M059J (cell line): ENCODE data around the gene ADD1. TPM values are rescaled to one million over a fixed set of nuclear protein-coding genes. Genes with fewer than 3 reads are reported as not detected.

ENCODE experiments used
- DNase-seq: peaks from one replicate; pipeline ENCODE4 v3.0.0-alpha.2; 2012; ENCODE audit warnings: low read depth
- total RNA-seq: library from RNA; depleted of rRNA; stranded (reverse); fragments of >200 nt; shearing (Covaris generic); gene quantifications from 2 replicates; pipeline ENCODE4 v1.2.3, GENCODE V29; 2014

The ADD1 gene
- total RNA-seq, 1 experiment from 2014 or later, result 193 TPM

DNA sequence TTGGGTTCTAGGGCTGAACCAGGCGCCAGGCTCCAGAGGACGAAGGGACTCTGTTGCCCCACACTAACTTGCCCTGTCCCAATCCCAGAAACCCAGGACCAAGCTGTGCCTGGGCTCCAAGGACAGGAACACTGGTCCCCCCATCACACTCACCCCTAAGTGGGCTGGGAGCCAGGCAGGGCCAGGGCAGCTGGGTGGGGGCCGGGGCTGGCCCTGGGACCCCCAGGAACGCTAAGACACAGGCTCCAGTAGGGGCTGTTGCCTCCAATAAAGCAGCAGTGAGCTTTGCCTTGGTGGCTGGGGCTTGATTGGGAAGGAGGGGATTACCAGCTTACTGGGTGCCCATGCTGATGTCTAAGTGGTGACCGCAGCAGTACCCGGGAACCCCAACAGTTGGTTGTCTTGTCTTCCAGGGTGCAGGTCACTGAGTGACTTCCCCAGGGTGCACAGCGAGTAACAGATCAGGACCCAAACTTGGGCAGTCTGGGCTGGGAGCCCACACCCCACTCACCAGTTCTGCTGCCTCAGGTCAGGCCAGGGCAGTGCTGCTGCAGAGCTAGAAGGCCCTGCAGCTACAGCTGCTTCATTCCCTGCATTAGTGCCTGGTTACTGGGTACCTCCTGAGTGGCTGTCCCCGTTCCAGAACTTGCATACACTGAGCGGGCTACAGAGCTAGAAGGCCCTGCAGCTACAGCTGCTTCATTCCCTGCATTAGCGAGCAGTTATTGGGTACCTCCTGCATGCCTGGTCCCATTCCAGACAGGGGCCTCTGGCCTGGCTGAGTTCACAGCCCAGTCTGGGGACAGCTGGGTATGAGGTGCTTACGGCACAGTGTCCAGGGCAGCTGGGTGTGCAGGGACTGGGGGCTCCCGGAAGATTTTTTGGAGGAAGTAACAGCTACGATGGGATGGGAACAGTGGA lies 9.4 kb upstream of the ADD1 start:
- DNase-seq, result no peak

DNA sequence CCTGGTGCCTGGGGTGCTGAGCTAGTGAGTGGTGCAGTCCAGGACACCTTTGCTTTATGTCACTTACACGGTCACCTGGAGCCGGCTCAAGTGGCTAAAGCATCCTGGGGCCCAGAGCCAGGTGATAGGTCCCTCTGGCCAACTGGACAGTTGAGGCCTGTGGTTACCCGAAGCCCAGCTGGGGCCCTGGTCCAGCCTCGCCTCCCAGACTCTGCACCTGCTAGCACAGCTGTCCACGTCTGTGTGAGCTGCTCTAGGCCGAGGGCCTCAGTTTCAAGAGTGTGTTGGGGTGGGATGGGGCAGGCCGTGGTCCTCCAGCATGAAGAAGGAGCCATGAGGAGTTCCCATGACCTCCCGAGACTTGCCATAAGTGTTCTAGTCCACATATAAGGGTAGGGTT lies 7.7 kb upstream of the ADD1 start:
- DNase-seq, result no peak

DNA sequence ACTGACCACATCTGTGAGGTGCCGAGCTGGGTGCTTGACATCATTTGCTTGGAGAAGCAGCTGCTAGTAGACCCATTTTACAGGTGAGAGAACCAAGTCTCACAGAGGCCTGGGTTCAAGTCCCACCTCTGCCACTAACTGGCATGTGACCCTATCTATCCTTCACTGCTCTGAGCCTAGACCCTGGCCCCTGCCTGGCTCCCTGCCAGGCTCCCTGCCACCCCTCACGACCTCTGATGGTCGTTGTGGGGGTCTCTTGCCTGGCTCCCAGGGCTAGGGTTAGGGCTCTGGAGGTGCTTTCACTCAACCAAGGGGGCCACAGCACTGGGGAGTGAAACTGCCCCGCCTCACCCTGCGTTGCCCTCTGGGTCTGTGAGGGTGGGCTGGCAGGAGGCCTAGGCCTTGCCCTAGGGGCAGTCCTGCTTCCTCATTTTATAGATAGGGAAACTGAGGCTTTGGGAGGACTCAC lies 7.2 kb upstream of the ADD1 start:
- DNase-seq, result no peak

DNA sequence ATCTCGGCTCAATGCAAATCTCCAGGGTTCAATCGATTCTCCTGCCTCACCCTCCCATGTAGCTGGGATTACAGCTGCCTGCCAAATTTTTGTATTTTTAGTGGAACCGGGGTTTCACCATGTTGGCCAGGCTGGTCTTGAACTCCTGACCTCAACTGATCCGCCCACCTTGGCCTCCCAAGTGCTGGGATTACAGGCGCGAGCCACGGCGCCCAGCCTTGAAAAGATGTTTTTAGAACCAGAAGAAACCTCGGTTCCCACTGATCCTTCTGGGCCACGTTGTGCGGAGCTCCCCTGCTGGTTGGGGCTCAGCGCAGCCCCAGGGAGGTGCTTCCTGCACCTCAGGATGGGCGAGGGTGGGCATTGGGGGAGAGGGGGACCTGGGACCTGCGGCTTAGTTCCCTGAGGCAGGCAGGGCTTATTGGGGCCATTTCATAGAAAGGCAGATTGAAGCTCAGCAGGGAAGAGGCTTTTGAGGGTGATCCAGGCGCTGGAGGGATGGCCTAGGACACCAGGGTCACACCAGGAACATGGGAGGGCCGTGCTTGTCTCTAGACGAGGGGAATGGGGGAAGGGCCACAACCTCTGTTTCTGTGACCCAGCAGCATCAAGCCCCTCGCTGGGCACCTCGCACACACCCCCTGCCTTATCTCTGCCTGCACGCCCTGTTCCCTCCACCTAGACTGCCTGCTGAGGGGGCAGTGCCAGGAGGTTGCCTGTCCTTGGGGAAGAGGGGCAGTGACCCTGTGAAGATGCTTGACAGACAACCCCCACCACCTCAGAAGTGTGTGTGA lies 6.3 kb upstream of the ADD1 start:
- no peak for DNase-seq

DNA sequence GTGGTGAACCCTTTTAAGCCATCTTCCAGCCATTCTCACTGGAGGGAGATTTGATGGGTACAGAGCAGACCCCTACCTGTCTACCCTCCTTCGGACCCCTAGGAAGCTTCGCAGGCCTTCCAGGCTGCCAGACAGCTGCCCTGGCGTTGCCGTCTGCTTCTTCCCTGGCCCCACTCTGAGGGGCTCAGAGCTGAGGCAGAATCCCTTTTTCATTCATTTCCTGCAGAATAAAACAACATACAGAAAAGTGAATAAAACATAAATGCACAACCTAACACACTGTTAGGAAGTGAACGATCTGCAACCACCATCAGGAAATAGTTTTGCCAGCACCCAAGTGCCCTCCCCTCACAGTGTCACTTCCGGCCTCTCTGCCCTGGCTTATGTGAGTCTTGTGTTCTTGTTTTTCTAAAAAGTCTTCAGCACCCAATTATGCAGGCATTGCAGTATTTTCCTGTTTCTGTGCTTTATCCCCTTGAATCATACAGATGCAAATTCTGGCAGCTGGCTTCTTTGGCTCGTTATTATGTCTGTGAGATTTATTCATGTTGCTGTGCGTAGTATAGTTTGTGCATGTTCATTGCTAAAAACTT lies 5.6 kb upstream of the ADD1 start:
- DNase-seq, result no peak

DNA sequence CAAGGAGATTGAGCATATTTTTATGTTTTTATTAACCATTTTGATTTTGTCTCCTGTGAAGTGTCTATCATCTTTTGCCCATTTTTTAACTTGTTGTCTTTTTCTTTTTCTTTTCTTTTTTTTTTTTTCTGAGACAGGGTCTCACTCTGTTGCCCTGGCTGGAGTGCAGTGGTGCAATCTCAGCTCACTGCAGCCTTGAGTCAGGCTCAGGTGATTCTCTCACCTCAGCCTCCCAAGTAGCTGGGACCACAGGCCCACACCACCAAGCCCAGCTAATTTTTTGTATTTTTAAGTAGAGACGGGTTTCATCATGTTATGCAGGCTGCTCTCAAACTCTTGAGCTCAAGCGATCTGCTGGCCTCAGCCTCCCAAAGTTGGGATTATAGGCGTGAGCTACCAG lies 4.6 kb upstream of the ADD1 start:
- no peak for DNase-seq

DNA sequence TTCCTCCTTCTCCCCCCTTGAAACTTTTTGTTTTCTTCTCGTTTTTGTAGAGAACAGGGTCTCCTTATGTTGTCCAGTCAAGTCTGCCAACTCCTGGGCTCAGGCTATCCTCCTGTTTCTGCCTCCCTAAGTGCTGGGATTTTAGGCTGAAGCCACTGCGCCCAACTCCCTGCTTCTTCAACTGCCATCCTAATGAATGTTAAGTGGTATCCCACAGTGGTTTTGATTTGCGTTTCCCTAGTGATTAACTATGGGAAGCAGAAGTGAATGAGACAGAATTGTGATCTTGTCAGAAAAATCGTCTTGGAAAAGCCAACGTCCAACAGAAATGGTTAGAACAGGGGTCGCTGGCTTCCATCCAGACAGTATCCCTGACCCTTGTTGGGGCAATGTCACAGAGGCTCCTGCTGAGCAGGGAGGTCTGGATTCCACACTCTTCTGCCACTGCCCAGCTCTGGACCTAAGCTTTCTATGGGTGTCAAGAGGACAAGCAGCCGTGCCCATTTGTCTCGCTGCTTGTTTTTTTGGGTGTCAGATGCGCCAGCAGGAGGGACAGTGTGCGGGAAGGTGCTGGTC lies 869 bp upstream of the ADD1 start:
- peak; percentile 39 for DNase-seq

DNA sequence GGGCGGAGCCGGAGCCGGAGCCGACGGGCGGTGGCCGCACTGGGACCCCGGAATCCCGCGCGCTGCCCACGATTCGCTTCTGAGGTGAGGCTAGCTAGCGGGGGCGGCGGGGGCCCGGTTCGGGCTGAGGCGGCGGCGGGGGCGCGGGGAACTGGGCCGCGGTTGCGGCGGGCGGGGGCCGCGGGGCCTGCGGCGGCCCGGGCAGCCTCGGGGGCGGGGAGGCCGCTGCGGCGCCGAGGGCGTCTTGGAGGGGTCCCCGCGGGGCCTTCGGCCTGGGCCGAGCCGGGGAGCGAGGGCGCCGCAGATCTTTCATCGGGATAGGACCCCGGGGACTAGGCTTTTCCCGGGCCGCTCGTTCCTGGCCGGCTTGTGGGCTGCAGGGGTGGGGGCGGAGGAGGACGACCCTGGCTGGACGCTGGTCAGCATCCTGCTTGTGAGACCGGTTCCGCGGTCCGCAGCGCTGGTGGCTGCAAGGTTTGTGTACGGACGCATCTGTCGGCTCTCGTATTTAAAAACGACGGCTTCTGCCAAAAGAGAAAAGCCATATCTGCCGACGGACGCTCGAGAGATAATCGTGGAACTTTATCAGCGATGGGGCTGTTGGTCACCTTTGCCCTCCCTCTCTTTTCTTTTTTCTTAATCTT lies 419 bp downstream of the ADD1 start:
- DNase-seq, result peak; percentile 48

DNA sequence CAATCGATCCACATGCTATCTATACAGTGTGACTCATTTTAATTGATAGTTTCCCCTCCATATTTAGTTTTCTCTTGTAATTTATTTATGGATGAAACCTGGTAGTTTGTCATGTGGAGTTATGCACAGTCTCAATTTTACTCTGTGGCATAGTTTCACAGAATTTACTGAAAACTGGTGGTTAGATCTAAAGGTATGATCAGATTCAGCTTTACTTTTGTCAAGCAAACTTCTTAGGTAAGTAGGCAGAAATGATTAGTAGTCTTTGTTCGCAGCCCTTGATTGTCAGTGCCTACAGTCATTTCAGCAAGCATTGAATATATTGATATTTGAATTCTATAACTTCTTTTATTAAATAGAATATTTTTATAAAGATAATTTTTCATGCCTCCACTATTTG lies 2.5 kb downstream of the ADD1 start:
- DNase-seq, result no peak

DNA sequence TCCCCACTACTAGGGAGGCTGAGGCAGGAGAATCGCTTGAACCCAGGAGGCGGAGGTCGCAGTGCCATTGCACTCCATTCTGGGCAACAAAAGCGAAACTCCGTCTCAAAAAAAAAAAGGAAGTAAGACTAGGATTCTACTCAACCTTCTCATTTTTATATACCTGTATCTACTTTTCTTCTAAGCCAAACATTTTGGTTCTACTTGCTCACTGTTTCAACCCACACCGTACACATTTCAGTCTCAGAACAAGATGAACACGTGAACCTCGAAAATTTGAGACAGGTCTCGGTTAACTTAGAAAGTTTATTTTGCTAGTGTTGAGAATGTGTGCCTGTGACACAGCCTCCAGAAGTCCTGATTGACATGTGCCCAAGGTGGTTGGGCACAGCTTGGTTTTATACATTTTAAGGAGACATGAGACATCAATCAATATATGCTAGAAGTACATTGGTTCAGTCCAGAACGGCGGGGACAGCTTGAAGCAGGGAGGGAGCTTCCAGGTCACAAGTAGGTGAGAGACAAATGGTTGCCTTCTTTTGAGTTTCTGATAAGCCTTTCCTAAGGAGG lies 3.7 kb downstream of the ADD1 start:
- DNase-seq, result no peak

DNA sequence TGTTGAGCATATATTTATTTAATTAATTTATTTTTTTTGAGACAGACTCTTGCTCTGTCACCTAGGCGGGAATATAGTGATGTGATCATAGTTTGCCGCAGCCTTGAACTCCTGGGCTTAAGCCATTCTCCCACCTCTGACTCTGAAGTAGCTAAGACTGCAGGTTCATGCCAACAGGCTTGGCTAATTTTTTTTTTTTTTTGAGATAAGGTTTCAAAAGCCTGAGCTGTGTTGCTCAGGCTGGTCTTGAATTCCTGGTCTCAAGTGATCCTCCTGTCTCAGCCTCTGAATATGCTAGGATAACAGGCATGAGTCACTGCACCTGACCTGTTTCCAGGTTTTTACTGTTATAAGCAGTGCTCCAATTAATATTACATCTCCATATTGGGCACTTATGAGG lies 4.8 kb downstream of the ADD1 start:
- peak; percentile 29 for DNase-seq

DNA sequence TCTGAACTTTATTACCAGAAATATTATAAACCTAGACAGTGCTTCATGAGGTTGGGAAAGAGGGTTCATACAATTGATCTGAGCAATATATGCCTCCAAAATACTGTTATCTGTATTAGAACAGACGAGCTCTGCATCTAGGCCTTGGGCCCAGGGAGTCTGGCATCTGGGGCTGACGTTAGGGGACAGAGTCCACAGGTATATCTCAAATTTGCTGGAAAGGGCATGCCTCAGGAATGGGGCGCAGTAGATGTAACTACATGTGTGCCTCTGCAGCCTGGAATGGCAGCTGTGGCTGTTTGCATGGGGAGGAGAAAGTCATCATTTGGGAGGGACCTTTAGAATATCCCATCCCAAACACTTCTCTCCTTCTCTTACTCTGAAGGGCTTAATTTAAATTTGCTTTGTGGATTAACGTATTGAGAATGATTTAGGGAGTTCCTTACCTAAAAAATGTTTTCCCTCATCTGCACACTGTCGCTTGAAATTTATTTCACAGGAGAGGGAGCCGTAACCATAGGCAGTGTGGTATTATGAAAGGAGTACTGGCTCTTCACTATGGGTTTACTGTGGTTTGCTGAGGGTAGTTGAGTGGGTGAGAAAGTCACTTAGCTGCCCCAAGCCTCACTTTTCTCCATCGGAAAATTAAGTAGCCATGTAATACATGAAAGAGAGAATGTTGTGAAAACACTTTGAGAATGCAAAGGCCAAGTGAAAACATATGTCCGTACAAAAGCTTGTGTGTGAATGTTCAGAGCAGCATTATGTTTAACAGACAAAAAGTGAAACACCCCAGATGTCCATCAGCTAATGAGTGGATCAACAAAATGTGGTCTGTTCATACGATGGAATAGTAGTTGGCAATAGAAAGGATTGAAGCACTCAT lies 5.9 kb downstream of the ADD1 start:
- DNase-seq, result no peak

DNA sequence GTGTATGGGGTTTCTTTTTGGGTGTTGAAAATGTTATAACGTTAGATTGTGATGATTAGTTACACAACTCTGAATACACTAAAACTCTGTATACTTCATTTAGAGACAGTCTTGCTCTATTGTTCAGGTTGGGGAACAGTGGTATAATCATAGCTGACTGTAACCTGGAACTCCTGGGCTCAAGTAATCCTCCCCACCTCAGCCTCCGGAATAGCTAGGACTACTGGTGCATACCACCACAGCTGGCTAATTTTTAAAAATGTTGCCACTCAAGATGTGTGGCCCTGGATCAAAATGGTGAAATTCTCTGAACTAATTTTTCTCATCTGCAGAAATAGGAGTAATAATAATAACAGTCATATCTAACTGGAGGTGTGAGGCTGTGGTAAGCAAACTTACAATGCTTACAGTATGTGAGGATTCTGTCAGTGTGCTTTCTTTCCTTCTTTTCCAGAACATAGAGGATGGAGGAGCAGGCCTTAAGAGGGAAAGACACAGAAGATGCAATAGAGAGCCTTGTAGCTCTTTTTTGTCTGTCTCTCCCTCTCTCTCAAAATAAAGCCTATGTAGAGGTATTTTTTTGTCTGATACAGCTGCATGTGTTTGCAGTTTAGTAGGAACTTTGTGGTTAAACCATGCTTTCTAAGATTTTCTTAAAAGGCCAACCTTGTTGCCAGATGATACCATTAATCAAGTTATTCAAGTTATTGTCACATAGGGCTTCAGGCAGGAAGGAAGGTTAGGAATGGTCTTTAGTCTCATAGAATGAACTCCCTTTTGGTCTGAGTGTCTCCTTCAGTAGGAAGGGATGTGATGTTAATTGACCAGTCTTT lies 7.5 kb downstream of the ADD1 start:
- DNase-seq, result peak; percentile 23

DNA sequence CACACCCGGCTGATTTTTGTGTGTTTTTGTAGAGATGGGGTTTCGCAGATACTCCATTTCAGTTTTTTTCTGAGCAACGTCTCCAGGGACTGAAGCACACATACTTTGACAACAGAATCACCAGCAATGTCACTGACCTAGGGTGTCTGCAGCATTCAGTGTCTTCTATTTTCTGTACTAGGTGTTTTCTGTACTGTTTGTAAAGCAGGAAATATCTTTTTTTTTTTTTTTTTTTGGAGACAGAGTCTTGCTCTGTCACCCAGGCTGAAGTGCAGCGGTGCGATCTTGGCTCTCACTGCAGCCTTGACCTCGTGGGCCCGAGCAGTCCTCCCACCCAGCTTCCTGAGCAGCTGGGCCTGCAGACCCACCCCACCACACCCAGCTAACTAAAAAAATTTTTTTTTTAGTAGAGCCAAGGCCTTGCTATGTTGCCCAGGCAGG lies 8.9 kb downstream of the ADD1 start:
- no peak for DNase-seq

DNA sequence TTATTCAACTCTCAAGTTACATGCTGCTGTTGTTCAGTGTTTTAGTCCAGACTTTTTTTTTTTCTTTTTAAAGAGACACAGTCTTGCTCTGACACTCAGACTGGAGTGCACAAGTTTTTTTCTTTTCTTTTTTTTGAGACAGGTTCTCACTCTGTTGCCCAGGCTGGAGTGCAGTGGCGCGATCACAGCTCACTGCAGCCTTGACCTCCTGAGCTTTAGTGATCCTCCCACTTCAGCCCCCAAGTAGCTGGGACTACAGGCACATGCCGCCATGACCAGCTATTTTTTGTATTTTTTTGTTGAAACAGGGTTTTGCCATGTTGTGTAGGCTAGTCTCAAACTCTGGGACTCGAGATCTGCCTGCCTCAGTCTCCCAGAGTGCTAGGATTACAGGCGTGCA lies 11.9 kb downstream of the ADD1 start:
- DNase-seq, result no peak

DNA sequence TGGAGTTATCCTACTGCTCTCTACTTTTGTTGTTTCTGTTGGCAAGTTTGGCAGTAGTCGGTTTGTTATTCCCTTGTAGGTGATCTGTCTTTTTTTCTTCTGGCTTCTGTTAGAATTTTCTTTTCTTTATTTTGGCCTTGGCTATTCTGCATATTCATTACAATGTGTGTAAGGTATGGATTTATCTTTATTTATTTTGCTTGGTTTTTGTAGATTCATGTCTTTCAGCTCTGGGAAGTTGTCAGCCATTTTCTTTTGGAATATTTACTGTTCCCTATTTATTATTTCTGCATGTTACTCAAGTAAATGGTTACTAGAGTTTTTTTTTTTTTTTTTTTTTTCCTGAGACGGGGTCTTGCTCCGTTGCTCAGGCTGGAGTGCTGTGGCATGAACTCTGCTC lies 12.6 kb downstream of the ADD1 start:
- DNase-seq, result no peak

DNA sequence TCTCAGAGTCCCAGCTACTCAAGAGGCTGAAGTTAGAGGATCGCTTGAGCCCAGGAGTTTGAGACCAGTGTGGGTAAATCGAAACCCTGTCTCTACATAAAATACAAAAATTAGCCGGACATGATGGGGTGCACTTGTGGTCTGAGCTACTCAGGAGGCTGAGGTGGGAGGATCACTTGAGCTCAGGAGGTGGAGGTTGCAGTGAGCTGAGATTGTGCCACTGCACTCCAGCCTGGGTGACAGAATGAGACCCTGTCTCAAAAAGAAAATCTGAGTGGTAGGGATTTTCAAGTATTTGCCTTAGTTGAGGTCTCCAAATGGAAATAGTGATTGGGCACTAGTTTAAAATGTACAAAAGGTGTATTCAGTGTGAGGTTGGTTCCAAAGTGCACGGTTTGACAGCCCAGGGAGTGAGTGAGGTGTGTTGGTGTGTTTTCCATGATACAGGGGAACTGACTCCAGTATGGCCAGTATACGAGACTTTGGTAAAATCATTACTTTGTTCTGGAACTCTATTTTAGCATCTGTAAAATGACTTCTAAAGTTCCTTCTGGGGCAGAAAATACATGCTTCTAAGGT lies 13.8 kb downstream of the ADD1 start:
- DNase-seq, result no peak

DNA sequence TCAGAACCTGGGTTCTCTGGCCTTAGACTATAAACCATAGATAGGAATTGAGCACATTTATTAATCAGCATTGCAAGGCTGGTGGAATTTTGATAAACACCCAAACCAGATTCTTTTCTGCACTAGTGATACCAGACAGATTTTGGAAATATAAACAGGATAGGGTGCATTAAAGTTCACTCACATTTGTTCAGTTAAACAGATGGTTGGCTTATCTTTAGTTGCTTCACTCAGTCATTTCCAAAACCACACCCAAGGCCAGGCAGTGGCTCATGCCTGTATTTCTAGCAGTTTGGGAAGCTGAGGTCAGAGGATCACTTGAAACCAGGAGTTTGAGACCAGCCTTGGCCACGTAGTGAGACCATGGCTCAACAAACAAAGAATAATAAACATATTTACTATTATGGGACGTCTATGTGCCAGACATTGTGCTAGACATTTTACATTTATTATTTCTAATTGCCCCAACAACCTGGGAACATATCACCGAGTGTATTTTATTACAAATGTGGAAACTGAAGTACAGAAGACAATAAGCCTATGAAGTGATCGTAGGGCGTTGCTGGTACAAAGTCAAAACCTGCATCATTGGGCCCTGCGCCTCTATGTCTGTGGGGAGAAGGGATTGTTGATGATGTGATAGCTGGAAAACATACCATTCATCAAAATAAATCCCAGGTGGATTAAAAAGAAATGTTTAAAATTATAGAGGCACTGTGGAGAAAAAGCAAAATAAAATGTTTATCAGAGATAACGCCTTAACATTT lies 15.0 kb downstream of the ADD1 start:
- peak; percentile 11 for DNase-seq
